Karpas-422 (cell line): Measurements from ENCODE around the gene TPP1. TPM values are rescaled to one million over a fixed set of nuclear protein-coding genes. Genes with fewer than 3 reads are reported as not detected.

Experiments used
- DNase-seq: peaks from one replicate; pipeline ENCODE4 v3.0.0-alpha.2; 2015
- H2AFZ ChIP-seq: fragments of 200-600 bp; sonication (generic); 2 replicates; pipeline ENCODE4 v1.6.1; 2014; ENCODE audit warnings: antibody characterized with exemption, low read length, mixed read lengths
- H3K27ac ChIP-seq: fragments of 200-600 bp; sonication (generic); 2 replicates; pipeline ENCODE4 v1.5.1; 2014; ENCODE audit warnings: mild to moderate bottlenecking, low read length, moderate library complexity
- H3K27me3 ChIP-seq: fragments of 200-600 bp; sonication (generic); 2 replicates; pipeline ENCODE4 v1.6.1; 2014; ENCODE audit warnings: low read length, mixed read lengths
- H3K36me3 ChIP-seq: fragments of 200-600 bp; sonication (generic); 2 replicates; pipeline ENCODE4 v1.6.1; 2014; ENCODE audit warnings: low read length, mixed read lengths; ENCODE audit not compliant: insufficient read depth
- H3K4me1 ChIP-seq: fragments of 200-600 bp; sonication (generic); 2 replicates; pipeline ENCODE4 v1.6.1; 2014; ENCODE audit warnings: mild to moderate bottlenecking, low read length, mixed read lengths
- H3K4me2 ChIP-seq: fragments of 200-600 bp; sonication (generic); 2 replicates; pipeline ENCODE4 v1.6.1; 2014; ENCODE audit warnings: low read length, low read depth, mild to moderate bottlenecking; ENCODE audit not compliant: poor library complexity, severe bottlenecking
- H3K4me3 ChIP-seq: fragments of 200-600 bp; sonication (generic); 2 replicates; pipeline ENCODE4 v1.5.1; 2014; ENCODE audit warnings: mild to moderate bottlenecking, antibody characterized with exemption, low read length, mixed read lengths
- H3K79me2 ChIP-seq: fragments of 200-600 bp; sonication (generic); 2 replicates; pipeline ENCODE4 v1.6.1; 2014; ENCODE audit warnings: mild to moderate bottlenecking, low read length, mixed read lengths
- H3K9ac ChIP-seq: fragments of 200-600 bp; sonication (generic); 2 replicates; pipeline ENCODE4 v1.6.0; 2014; ENCODE audit warnings: low read length
- H3K9me2 ChIP-seq: fragments of 200-600 bp; sonication (generic), shearing (Covaris generic); replicated peaks from 2 replicates; pipeline ENCODE4 v1.6.0; 2014; ENCODE audit warnings: mild to moderate bottlenecking, low read length, moderate library complexity; ENCODE audit not compliant: insufficient read depth
- H3K9me3 ChIP-seq: fragments of 300-700, 200-600 bp; sonication (generic); 2 replicates; pipeline ENCODE4 v1.6.1; 2014; ENCODE audit warnings: low read length, mixed read lengths
- H4K20me1 ChIP-seq: fragments of 200-600 bp; sonication (generic); 2 replicates; pipeline ENCODE4 v1.6.1; 2014; ENCODE audit warnings: mild to moderate bottlenecking, antibody characterized with exemption, low read length, low read depth; ENCODE audit not compliant: insufficient read depth
- total RNA-seq: library from RNA; depleted of rRNA; stranded (reverse); fragments of >200 nt; shearing (Covaris generic); gene quantifications from 2 replicates; pipeline ENCODE4 v1.2.3, GENCODE V29; 2014; ENCODE audit warnings: low replicate concordance

TPP1 gene
- total RNA-seq, 1 experiment from 2014 or later, result 41.5 TPM

DNA sequence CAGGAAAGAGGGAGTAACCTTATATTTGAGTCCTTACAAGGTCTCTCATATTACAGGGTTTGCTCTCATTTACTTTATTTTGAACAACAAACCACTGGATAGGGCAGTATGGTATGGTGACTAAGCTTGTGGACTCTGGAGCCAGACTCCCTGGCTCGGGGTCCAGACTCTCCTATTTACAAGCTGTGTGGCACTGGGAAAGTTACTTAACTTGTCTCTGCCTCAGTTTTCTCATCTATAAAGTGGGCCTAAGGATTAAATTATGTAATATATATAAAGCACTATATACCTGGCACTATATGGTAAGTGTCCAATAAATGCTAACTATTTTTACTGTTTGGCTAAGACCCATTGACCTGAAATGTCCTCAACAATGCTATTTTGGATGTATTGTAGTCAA, 38.1 kb upstream of the TPP1 start:
- no peak overlapping the region for H3K9ac ChIP-seq
- H3K4me2 ChIP-seq, result no peak overlapping the region
- no peaks in the 10 kb centered on the region for H3K79me2 ChIP-seq
- no peaks in the 10 kb centered on the region for H3K9me3 ChIP-seq
- no peaks in the 10 kb centered on the region for H3K9me2 ChIP-seq
- H3K27ac ChIP-seq, result no peak overlapping the region
- no peak for DNase-seq
- no peaks in the 10 kb centered on the region for H3K36me3 ChIP-seq
- no peak overlapping the region for H3K4me3 ChIP-seq
- no peaks in the 10 kb centered on the region for H3K27me3 ChIP-seq
- H4K20me1 ChIP-seq, result no peaks in the 10 kb centered on the region
- no peak overlapping the region for H2AFZ ChIP-seq
- H3K4me1 ChIP-seq, result no peaks in the 10 kb centered on the region

GRCh38 chr11:6656936-6657335, 37.7 kb upstream of the TPP1 start:
- no peaks in the 10 kb centered on the region for H3K79me2 ChIP-seq
- no peaks in the 10 kb centered on the region for H3K36me3 ChIP-seq
- no peaks in the 10 kb centered on the region for H3K27me3 ChIP-seq
- no peak overlapping the region for H3K4me3 ChIP-seq
- no peak overlapping the region for H2AFZ ChIP-seq
- no peak overlapping the region for H3K9ac ChIP-seq
- H3K9me3 ChIP-seq, result no peaks in the 10 kb centered on the region
- DNase-seq, result no peak
- H3K4me2 ChIP-seq, result no peak overlapping the region
- no peaks in the 10 kb centered on the region for H3K9me2 ChIP-seq
- no peaks in the 10 kb centered on the region for H4K20me1 ChIP-seq
- no peaks in the 10 kb centered on the region for H3K4me1 ChIP-seq
- no peak overlapping the region for H3K27ac ChIP-seq

DNA sequence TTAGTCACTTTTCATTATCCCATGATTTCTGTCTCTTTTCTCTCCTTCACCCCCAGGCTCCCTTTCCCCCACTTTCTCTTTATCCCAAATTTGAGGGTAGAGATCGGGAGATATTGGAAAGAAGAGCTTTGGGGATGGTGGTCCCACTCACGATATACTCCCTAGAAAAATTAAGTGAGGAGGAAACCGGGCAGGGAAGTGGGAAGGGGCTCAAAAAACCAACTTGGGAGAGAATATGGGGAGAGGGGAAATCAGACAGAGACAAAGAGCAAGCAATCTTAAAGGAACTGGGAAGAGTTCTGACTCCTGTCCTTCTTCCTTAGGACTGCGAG, 37.3 kb upstream of the TPP1 start:
- Histone ChIP-seq H3K79me2 (no peaks in the 10 kb centered on the region), H4K20me1 (no peaks in the 10 kb centered on the region), H2AFZ (no peak overlapping the region), H3K9me3 (no peaks in the 10 kb centered on the region), H3K4me2 (no peak overlapping the region), H3K27ac (no peak overlapping the region), H3K4me3 (no peak overlapping the region), H3K9ac (no peak overlapping the region), H3K27me3 (no peaks in the 10 kb centered on the region), H3K36me3 (no peaks in the 10 kb centered on the region), H3K9me2 (no peaks in the 10 kb centered on the region), H3K4me1 (no peaks in the 10 kb centered on the region)
- DNase-seq, result no peak

- no peaks in the 10 kb centered on the region for H3K9me2 ChIP-seq
- no peak within 1 kb of the TSS for H3K4me3 ChIP-seq
- no peaks in the 10 kb centered on the region for H3K36me3 ChIP-seq
- H4K20me1 ChIP-seq, result no peaks in the 10 kb centered on the region
- no peak within 1 kb of the TSS for H3K27ac ChIP-seq
- no peak for DNase-seq
- no peak within 1 kb of the TSS for H3K4me2 ChIP-seq
- no peaks in the 10 kb centered on the region for H3K79me2 ChIP-seq
- no peak within 1 kb of the TSS for H3K9ac ChIP-seq
- H3K4me1 ChIP-seq, result no peaks in the 10 kb centered on the region
- no peak within 1 kb of the TSS for H2AFZ ChIP-seq
- H3K9me3 ChIP-seq, result no peaks in the 10 kb centered on the region
- H3K27me3 ChIP-seq, result no peaks in the 10 kb centered on the region
Observed at GRCh38 chr11:6655790-6656583, 36.8 kb upstream of the TPP1 start, which contains the start of gene DCHS1. Gene DCHS1 (minus strand): TSS chr11:6655809. CDS start chr11:6641613, 14,196 bp downstream.

GRCh38 chr11:6655020-6655789, 36.0 kb upstream of the TPP1 start:
- Histone ChIP-seq H3K27me3 (no peaks in the 10 kb centered on the region), H3K9ac (no peak overlapping the region), H3K36me3 (no peaks in the 10 kb centered on the region), H3K4me2 (no peak overlapping the region), H3K27ac (no peak overlapping the region), H3K4me3 (no peak overlapping the region), H4K20me1 (no peaks in the 10 kb centered on the region), H3K79me2 (no peaks in the 10 kb centered on the region), H3K4me1 (no peaks in the 10 kb centered on the region), H2AFZ (no peak overlapping the region), H3K9me2 (no peaks in the 10 kb centered on the region), H3K9me3 (no peaks in the 10 kb centered on the region)
- no peak for DNase-seq

DNA sequence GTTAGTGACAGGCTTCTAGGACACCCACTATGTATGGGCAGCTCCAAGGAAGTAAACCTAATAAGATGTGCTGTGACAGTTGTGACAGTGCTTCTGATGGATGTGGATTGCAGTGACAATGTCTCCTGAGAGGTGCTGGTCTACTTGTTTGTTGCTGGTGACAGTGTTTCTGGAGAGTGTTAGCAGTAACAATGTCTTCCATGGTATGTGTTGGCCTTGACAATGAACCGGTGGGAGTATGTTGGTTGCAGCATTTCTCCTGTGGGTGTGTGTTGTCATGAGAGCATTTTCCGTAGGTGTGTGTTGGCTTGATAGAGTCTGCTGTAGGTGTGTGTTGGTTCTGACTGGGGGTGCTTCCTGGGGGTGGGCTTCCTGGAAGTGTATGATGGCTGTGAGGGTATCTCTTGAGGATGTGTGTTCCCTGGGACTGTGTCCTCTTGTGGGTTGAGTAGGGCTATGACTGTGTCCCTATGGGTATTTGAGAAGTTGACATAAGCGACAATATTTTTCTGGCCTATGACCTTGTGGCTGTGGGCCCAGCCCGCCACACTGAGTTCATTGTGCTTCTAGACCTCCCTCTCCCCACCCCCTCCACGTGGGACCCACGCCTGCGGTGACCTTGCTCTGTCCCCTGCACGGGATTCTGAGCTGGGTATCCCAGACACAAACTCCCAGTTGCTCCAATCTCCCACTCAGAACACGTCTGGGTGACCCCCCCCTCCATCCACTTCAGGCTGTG, 35.2 kb upstream of the TPP1 start:
- no peaks in the 10 kb centered on the region for H3K4me1 ChIP-seq
- H3K4me3 ChIP-seq, result no peak overlapping the region
- no peaks in the 10 kb centered on the region for H3K79me2 ChIP-seq
- H3K27me3 ChIP-seq, result no peaks in the 10 kb centered on the region
- H3K9me2 ChIP-seq, result no peaks in the 10 kb centered on the region
- H2AFZ ChIP-seq, result no peak overlapping the region
- no peak overlapping the region for H3K27ac ChIP-seq
- H3K4me2 ChIP-seq, result no peak overlapping the region
- H3K9ac ChIP-seq, result no peak overlapping the region
- H4K20me1 ChIP-seq, result no peaks in the 10 kb centered on the region
- H3K36me3 ChIP-seq, result no peaks in the 10 kb centered on the region
- H3K9me3 ChIP-seq, result no peaks in the 10 kb centered on the region
- no peak for DNase-seq

- Histone ChIP-seq H3K27me3 (no peaks in the 10 kb centered on the region), H3K27ac (no peak overlapping the region), H3K79me2 (no peaks in the 10 kb centered on the region), H4K20me1 (no peaks in the 10 kb centered on the region), H2AFZ (no peak overlapping the region), H3K9me3 (no peaks in the 10 kb centered on the region), H3K4me1 (no peaks in the 10 kb centered on the region), H3K9me2 (no peaks in the 10 kb centered on the region), H3K4me2 (no peak overlapping the region), H3K4me3 (no peak overlapping the region), H3K9ac (no peak overlapping the region), H3K36me3 (no peaks in the 10 kb centered on the region)
- no peak for DNase-seq
Observed at GRCh38 chr11:6653656-6654055, 34.4 kb upstream of the TPP1 start.

DNA sequence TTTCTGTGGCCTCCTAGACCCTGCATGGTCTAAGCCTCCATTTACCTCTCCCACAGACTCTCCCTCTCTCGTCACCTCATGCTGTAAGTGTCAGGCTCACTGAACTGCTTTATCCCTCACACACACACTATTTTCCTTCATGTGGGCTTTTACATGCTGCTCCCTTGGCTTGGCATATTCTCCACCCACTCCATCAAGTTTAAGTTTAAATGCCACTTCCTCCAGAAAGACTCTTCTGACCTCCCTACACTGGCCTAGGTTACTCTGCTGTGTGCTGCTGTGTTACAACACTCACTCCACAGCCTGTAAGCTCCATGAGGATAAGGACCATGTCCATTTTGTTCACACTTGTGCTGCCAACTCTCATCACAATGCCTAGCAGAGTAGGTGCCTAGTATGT, 33.9 kb upstream of the TPP1 start:
- H3K27ac ChIP-seq, result no peak overlapping the region

More for the DNA sequence above, 33.9 kb upstream of the TPP1 start:
- no peak overlapping the region for H3K4me3 ChIP-seq
- no peak overlapping the region for H2AFZ ChIP-seq
- H3K4me1 ChIP-seq, result no peaks in the 10 kb centered on the region
- H3K9ac ChIP-seq, result no peak overlapping the region
- no peak overlapping the region for H3K4me2 ChIP-seq
- H3K9me2 ChIP-seq, result no peaks in the 10 kb centered on the region
- no peak for DNase-seq
- no peaks in the 10 kb centered on the region for H3K9me3 ChIP-seq
- H3K27me3 ChIP-seq, result no peaks in the 10 kb centered on the region
- no peaks in the 10 kb centered on the region for H3K79me2 ChIP-seq
- no peaks in the 10 kb centered on the region for H4K20me1 ChIP-seq
- no peaks in the 10 kb centered on the region for H3K36me3 ChIP-seq
